Neural cell (in vitro differentiated cells): ENCODE measurements around the gene CSH1. TPM values are rescaled to one million over a fixed set of nuclear protein-coding genes. Genes with fewer than 3 reads are reported as not detected.
"Not testable (repeated sequence)": the region's sequence is repeated elsewhere in the genome, so short reads cannot be mapped to it uniquely, and the experiment has no call there.

Experiments
- H2AFZ ChIP-seq: fragments of 200-600, 300-800 bp; sonication (generic), shearing (Covaris generic); 2 replicates; pipeline ENCODE4 v1.6.0; 2014; ENCODE audit warnings: low read depth, mild to moderate bottlenecking, antibody characterized with exemption, low read length, moderate library complexity
- H3F3A ChIP-seq: fragments of 200-600 bp; shearing (Covaris generic); 2 replicates; pipeline ENCODE4 v1.6.1; 2016; ENCODE audit warnings: mild to moderate bottlenecking, moderate library complexity, mixed read lengths, antibody characterized with exemption, low read length; ENCODE audit not compliant: insufficient read depth, poor library complexity, severe bottlenecking
- H3K27ac ChIP-seq: fragments of 200-600, 300-800 bp; sonication (generic), shearing (Covaris generic); 2 replicates; pipeline ENCODE4 v1.5.1; 2014; ENCODE audit warnings: mild to moderate bottlenecking, low read length, moderate library complexity
- H3K27me3 ChIP-seq: fragments of 300-800, 200-600 bp; sonication (generic), shearing (Covaris generic); 2 replicates; pipeline ENCODE4 v1.6.0; 2014; ENCODE audit warnings: mild to moderate bottlenecking, low read depth, low read length, moderate library complexity; ENCODE audit not compliant: insufficient read depth
- H3K36me3 ChIP-seq: fragments of 300-800, 200-600 bp; sonication (generic), shearing (Covaris generic); 2 replicates; pipeline ENCODE4 v1.5.1; 2014; ENCODE audit warnings: mild to moderate bottlenecking, antibody characterized with exemption, low read length, moderate library complexity; ENCODE audit not compliant: insufficient read depth
- H3K4me2 ChIP-seq: fragments of 300-800, 200-600 bp; sonication (generic), shearing (Covaris generic); 2 replicates; pipeline ENCODE4 v1.6.0; 2014; ENCODE audit warnings: mild to moderate bottlenecking, low read length
- H3K4me3 ChIP-seq: fragments of 300-800, 200-600 bp; sonication (generic), shearing (Covaris generic); 2 replicates; pipeline ENCODE4 v1.5.1; 2014; ENCODE audit warnings: mild to moderate bottlenecking, low read length, moderate library complexity
- H3K79me2 ChIP-seq: fragments of 200-600 bp; shearing (Covaris generic); replicated peaks from 2 replicates; pipeline ENCODE4 v1.6.0; 2014; ENCODE audit warnings: mild to moderate bottlenecking, low read length, moderate library complexity; ENCODE audit not compliant: insufficient read depth
- H3K9ac ChIP-seq: fragments of 300-800, 200-600 bp; sonication (generic), shearing (Covaris generic); 2 replicates; pipeline ENCODE4 v1.6.1; 2016; ENCODE audit warnings: mild to moderate bottlenecking, low read length, mixed read lengths
- H3K9me2 ChIP-seq: fragments of 200-600 bp; shearing (Covaris generic); 2 replicates; pipeline ENCODE4 v1.6.1; 2016; ENCODE audit warnings: mild to moderate bottlenecking, low read length, mixed read lengths; ENCODE audit not compliant: insufficient read depth
- H3K9me3 ChIP-seq: fragments of 200-600, 300-800 bp; sonication (generic), shearing (Covaris generic); 2 replicates; pipeline ENCODE4 v1.6.1; 2016; ENCODE audit warnings: mild to moderate bottlenecking, mixed run types, low read length, moderate library complexity, mixed read lengths
- H4K20me1 ChIP-seq: fragments of 200-600 bp; shearing (Covaris generic); 2 replicates; pipeline ENCODE4 v1.6.1; 2016; ENCODE audit warnings: mild to moderate bottlenecking, mixed run types; ENCODE audit not compliant: insufficient read depth
- CTCF ChIP-seq: fragments of 450-650 bp; IDR thresholded peaks from 2 replicates; pipeline ENCODE4 v1.5.1; 2014; ENCODE audit warnings: antibody characterized with exemption, mild to moderate bottlenecking, moderate library complexity; ENCODE audit not compliant: poor library complexity, severe bottlenecking
- EP300 ChIP-seq: fragments of 450-650 bp; conservative IDR thresholded peaks from 2 replicates; pipeline ENCODE4 v1.6.1; 2014; ENCODE audit warnings: antibody characterized with exemption, mild to moderate bottlenecking, moderate library complexity; ENCODE audit not compliant: poor library complexity, severe bottlenecking
- EZH2 ChIP-seq: fragments of 200-600, 300-800 bp; shearing (Covaris generic), sonication (generic); IDR thresholded peaks from 2 replicates; pipeline ENCODE4 v1.6.1; 2014; ENCODE audit warnings: antibody characterized with exemption, low read length, borderline replicate concordance, mild to moderate bottlenecking; ENCODE audit not compliant: insufficient read depth, poor library complexity, severe bottlenecking
- MXI1 ChIP-seq: fragments of 450-650 bp; conservative IDR thresholded peaks from 2 replicates; pipeline ENCODE4 v1.6.1; 2014; ENCODE audit warnings: antibody characterized with exemption, mild to moderate bottlenecking; ENCODE audit not compliant: poor library complexity, severe bottlenecking
- POLR2AphosphoS5 ChIP-seq: IDR thresholded peaks from 2 replicates; pipeline ENCODE4 v1.6.1; 2012
- RAD21 ChIP-seq: fragments of 450-650 bp; conservative IDR thresholded peaks from 2 replicates; pipeline ENCODE4 v1.6.1; 2014; ENCODE audit warnings: antibody characterized with exemption, mild to moderate bottlenecking, moderate library complexity
- REST ChIP-seq: IDR thresholded peaks from 2 replicates; pipeline ENCODE4 v1.6.1; 2012; ENCODE audit warnings: borderline replicate concordance
- SMC3 ChIP-seq: fragments of 450-650 bp; conservative IDR thresholded peaks from 2 replicates; pipeline ENCODE4 v1.6.1; 2014; ENCODE audit warnings: antibody characterized with exemption, mild to moderate bottlenecking, moderate library complexity; ENCODE audit not compliant: poor library complexity
- TAF1 ChIP-seq: IDR thresholded peaks from 2 replicates; pipeline ENCODE4 v1.6.1; 2012; ENCODE audit warnings: low read depth
- polyA plus RNA-seq: library from polyadenylated mRNA; depleted of rRNA; stranded (reverse); fragments of >200 nt; gene quantifications from 2 replicates; pipeline ENCODE4 v1.2.3, GENCODE V29; 2014

The CSH1 gene
- polyA plus RNA-seq, 1 donor from 2014 or later = not detected

GRCh38 chr17:63925615-63926014, 29.2 kb upstream of the CSH1 start:
- Histone ChIP-seq H3K27ac (no peak overlapping the region), H3K9ac (no peak overlapping the region), H3K4me3 (no peak overlapping the region), H3K4me2 (no peak overlapping the region), H4K20me1 (no peaks in the 10 kb centered on the region), H2AFZ (no peak overlapping the region), H3K27me3 (no peaks in the 10 kb centered on the region), H3F3A (no peaks in the 10 kb centered on the region), H3K36me3 (no peaks in the 10 kb centered on the region), H3K9me3 (no peaks in the 10 kb centered on the region), H3K9me2 (no peaks in the 10 kb centered on the region), H3K79me2 (no peaks in the 10 kb centered on the region)
- TF ChIP-seq REST = no peak
- TF ChIP-seq MXI1 = no peak
- no peak for TF ChIP-seq SMC3
- TF ChIP-seq POLR2AphosphoS5 = no peak
- no peak for TF ChIP-seq EP300
- TF ChIP-seq RAD21 = no peak
- TF ChIP-seq TAF1 = no peak
- no peak for TF ChIP-seq CTCF
- TF ChIP-seq EZH2 = no peak

- not testable (repeated sequence) for H3F3A ChIP-seq, H4K20me1 ChIP-seq, H3K36me3 ChIP-seq, H2AFZ ChIP-seq, H3K9me2 ChIP-seq, H3K9me3 ChIP-seq, H3K79me2 ChIP-seq, H3K27ac ChIP-seq, H3K4me2 ChIP-seq, H3K9ac ChIP-seq, H3K4me3 ChIP-seq, H3K27me3 ChIP-seq
Measured at GRCh38 chr17:63922402-63922801, 26.0 kb upstream of the CSH1 start.

- not testable (repeated sequence) for H3F3A ChIP-seq, H3K9me3 ChIP-seq, H3K36me3 ChIP-seq, H3K27ac ChIP-seq, H3K9ac ChIP-seq, H3K4me3 ChIP-seq, H3K27me3 ChIP-seq, H4K20me1 ChIP-seq, H3K9me2 ChIP-seq, H3K4me2 ChIP-seq, H3K79me2 ChIP-seq, H2AFZ ChIP-seq
Measured at GRCh38 chr17:63920779-63921178, 24.4 kb upstream of the CSH1 start.

- not testable (repeated sequence) for H3K9me2 ChIP-seq
Measured at GRCh38 chr17:63920050-63920449, 23.7 kb upstream of the CSH1 start.

More at GRCh38 chr17:63920050-63920449, 23.7 kb upstream of the CSH1 start:
- H3K9me3 ChIP-seq, H4K20me1 ChIP-seq, H3K27ac ChIP-seq, H3K4me3 ChIP-seq, H3K27me3 ChIP-seq, H3K36me3 ChIP-seq, H3K4me2 ChIP-seq, H2AFZ ChIP-seq, H3K79me2 ChIP-seq, H3K9ac ChIP-seq, H3F3A ChIP-seq: not testable (repeated sequence)
